ENCODE data around the gene TREML4. TPM values are rescaled to one million over a fixed set of nuclear protein-coding genes. Genes with fewer than 3 reads are reported as not detected.
"Not testable (repeated sequence)": the region's sequence is repeated elsewhere in the genome, so short reads cannot be mapped to it uniquely, and the experiment has no call there.

The TREML4 gene
- total and polyA plus RNA-seq, 2 of the 4 experiments (the other 2 are of a cell fraction): not detected

- POLR2A ChIA-PET (ENCODE audit: unreplicated experiment); dilution Hi-C loops (cut with HindIII; ENCODE audit: low sequenced_read_pairs, unreplicated experiment); H3K14ac ChIP-seq (replicated peaks; ENCODE audit: low read depth, low read length); H4K8ac ChIP-seq (ENCODE audit: low read depth in 2 of 2, low read length in 2 of 2); intact Hi-C loops (cut with micrococcal nuclease); CTCF ChIA-PET; H3K4me3 ChIP-seq (ENCODE audit: insufficient read depth, low read depth, low read length); H2AK9ac ChIP-seq (replicated peaks; ENCODE audit: low read depth, low read length, poor library complexity); H3K9me1 ChIP-seq (ENCODE audit: insufficient read depth, low read length); H4K91ac ChIP-seq (ENCODE audit: insufficient read depth, low read depth, low read length); H3K4me1 ChIP-seq (ENCODE audit: control insufficient read depth, insufficient read depth, low read length); H3K27me3 ChIP-seq (ENCODE audit: control insufficient read depth, insufficient read depth, low read length); H2BK5ac ChIP-seq (ENCODE audit: low read depth, low read length, poor library complexity, severe bottlenecking); H2BK15ac ChIP-seq (ENCODE audit: low read depth, low read length); H4K5ac ChIP-seq (ENCODE audit: low read depth, low read length); H2AK5ac ChIP-seq (ENCODE audit: low read depth, low read length); H3K4me2 ChIP-seq (ENCODE audit: low read depth, low read length); BruUV-seq (replicated peaks); H3K36me3 ChIP-seq (ENCODE audit: control insufficient read depth, insufficient read depth, low read length); H4K20me1 ChIP-seq (ENCODE audit: insufficient read depth, low read length); H3K9ac ChIP-seq (ENCODE audit: low read depth, low read length); H3K9me3 ChIP-seq (ENCODE audit: control insufficient read depth, insufficient read depth, low read length); DNase-seq; H2AFZ ChIP-seq (replicated peaks; ENCODE audit: low read length, poor library complexity); in situ Hi-C loops (cut with MboI; ENCODE audit: low sequenced_read_pairs); H3K79me1 ChIP-seq (ENCODE audit: low read depth in 1 of 2, low read length in 2 of 2); H3K23ac ChIP-seq (ENCODE audit: low read depth, low read length); H3K18ac ChIP-seq (ENCODE audit: low read depth, low read length); H2BK120ac ChIP-seq (ENCODE audit: low read depth, low read length); ATAC-seq (ENCODE audit: low read depth); H3K56ac ChIP-seq (ENCODE audit: extremely low read depth, insufficient read depth, low read length); H2BK20ac ChIP-seq (ENCODE audit: low read depth, low read length); H3K4ac ChIP-seq (ENCODE audit: low read depth, low read length); H3K27ac ChIP-seq (ENCODE audit: insufficient read depth, low read length): not testable (repeated sequence)
- WGBS, 2 experiments (ENCODE audit: extremely low coverage in 2 of 2, insufficient read length in 1 of 2): no CpG with 5 or more reads among the region's 4 CpGs
Observed at GRCh38 chr6:41246529-41246928, 18.4 kb downstream of the TREML4 start.
